ENCODE results near the gene IFIT5.
A peak's percentile ranks its signal among the peaks of the same experiment; 100 is the strongest.

Gene IFIT5

GRCh38 chr10:89414879-89415821 lies 782 bp downstream of the IFIT5 start:
- peak overlapping the region; percentile 87 for H3K9ac ChIP-seq (ENCODE audit: low read depth, low read length)
- peaks cover 16% of the 10 kb centered on the region for H3K4me1 ChIP-seq (ENCODE audit: insufficient read depth, low read length)
- H3K27ac ChIP-seq (ENCODE audit: low read depth, low read length): peak overlapping the region; percentile 22; the same call in 1 of the 2 replicates
- no peaks in the 10 kb centered on the region for H3K9me3 ChIP-seq (ENCODE audit: insufficient read depth, low read depth, low read length)
- H3K27me3 ChIP-seq (ENCODE audit: insufficient read depth, low read length): peaks cover 32% of the 10 kb centered on the region
- peak overlapping the region; percentile 97 for H3K4me3 ChIP-seq (ENCODE audit: low read length)
- peaks cover 10% of the 10 kb centered on the region for H3K36me3 ChIP-seq (ENCODE audit: insufficient read depth, low read length)
- 8% methylated on average over 65 of the region's 66 CpGs for WGBS

GRCh38 chr10:89416465-89416864 lies 2.1 kb downstream of the IFIT5 start:
- no peak overlapping the region for H3K9ac ChIP-seq (ENCODE audit: low read depth, low read length)
- H3K4me3 ChIP-seq (ENCODE audit: low read length): no peak overlapping the region
- no peaks in the 10 kb centered on the region for H3K9me3 ChIP-seq (ENCODE audit: insufficient read depth, low read depth, low read length)
- peaks cover 16% of the 10 kb centered on the region for H3K4me1 ChIP-seq (ENCODE audit: insufficient read depth, low read length)
- no peak overlapping the region for H3K27ac ChIP-seq (ENCODE audit: low read depth, low read length)
- peaks cover 10% of the 10 kb centered on the region for H3K36me3 ChIP-seq (ENCODE audit: insufficient read depth, low read length)
- WGBS: 93% methylated on average over 1 of the region's 1 CpG
- peaks cover 32% of the 10 kb centered on the region for H3K27me3 ChIP-seq (ENCODE audit: insufficient read depth, low read length)

- Histone ChIP-seq H3K9me3 (ENCODE audit: insufficient read depth, low read depth, low read length) (no peaks in the 10 kb centered on the region), H3K36me3 (ENCODE audit: insufficient read depth, low read length) (peaks cover 10% of the 10 kb centered on the region), H3K27me3 (ENCODE audit: insufficient read depth, low read length) (peaks cover 20% of the 10 kb centered on the region), H3K27ac (ENCODE audit: low read depth, low read length) (no peak overlapping the region), H3K9ac (ENCODE audit: low read depth, low read length) (no peak overlapping the region), H3K4me3 (ENCODE audit: low read length) (no peak overlapping the region), H3K4me1 (ENCODE audit: insufficient read depth, low read length) (peaks cover 16% of the 10 kb centered on the region)
- WGBS: 11% methylated on average over 1 of the region's 3 CpGs
These were observed 5.2 kb downstream of the IFIT5 start for GRCh38 chr10:89419548-89419947.

GRCh38 chr10:89421018-89421476 lies 6.7 kb downstream of the IFIT5 start:
- H3K27ac ChIP-seq (ENCODE audit: low read depth, low read length): no peak overlapping the region

GRCh38 chr10:89425000-89425399 lies 10.6 kb downstream of the IFIT5 start:
- no peak overlapping the region for H3K27ac ChIP-seq (ENCODE audit: low read depth, low read length)
- peaks cover 10% of the 10 kb centered on the region for H3K4me1 ChIP-seq (ENCODE audit: insufficient read depth, low read length)
- H3K9me3 ChIP-seq (ENCODE audit: insufficient read depth, low read depth, low read length): no peaks in the 10 kb centered on the region
- H3K4me3 ChIP-seq (ENCODE audit: low read length): no peak overlapping the region
- H3K27me3 ChIP-seq (ENCODE audit: insufficient read depth, low read length): no peaks in the 10 kb centered on the region
- WGBS: 94% methylated on average over 4 of the region's 5 CpGs
- no peak overlapping the region for H3K9ac ChIP-seq (ENCODE audit: low read depth, low read length)
- no peaks in the 10 kb centered on the region for H3K36me3 ChIP-seq (ENCODE audit: insufficient read depth, low read length)

More at GRCh38 chr10:89421018-89421476, 6.7 kb downstream of the IFIT5 start:
- Histone ChIP-seq H3K4me3 (ENCODE audit: low read length) (no peak overlapping the region), H3K4me1 (ENCODE audit: insufficient read depth, low read length) (peaks cover 16% of the 10 kb centered on the region), H3K9me3 (ENCODE audit: insufficient read depth, low read depth, low read length) (no peaks in the 10 kb centered on the region), H3K36me3 (ENCODE audit: insufficient read depth, low read length) (peaks cover 10% of the 10 kb centered on the region), H3K9ac (ENCODE audit: low read depth, low read length) (no peak overlapping the region), H3K27me3 (ENCODE audit: insufficient read depth, low read length) (peaks cover 5% of the 10 kb centered on the region)
- WGBS: 96% methylated on average over 2 of the region's 2 CpGs

- Histone ChIP-seq H3K9me3 (ENCODE audit: insufficient read depth, low read depth, low read length) (no peaks in the 10 kb centered on the region), H3K27me3 (ENCODE audit: insufficient read depth, low read length) (no peaks in the 10 kb centered on the region), H3K36me3 (ENCODE audit: insufficient read depth, low read length) (no peaks in the 10 kb centered on the region), H3K4me1 (ENCODE audit: insufficient read depth, low read length) (peaks cover 10% of the 10 kb centered on the region), H3K9ac (ENCODE audit: low read depth, low read length) (no peak overlapping the region), H3K4me3 (ENCODE audit: low read length) (no peak overlapping the region), H3K27ac (ENCODE audit: low read depth, low read length) (no peak overlapping the region)
- 64% methylated on average over 5 of the region's 5 CpGs for WGBS
These were observed 12.0 kb downstream of the IFIT5 start for GRCh38 chr10:89426230-89426868.

- Histone ChIP-seq H3K9ac (ENCODE audit: low read depth, low read length) (no peak overlapping the region), H3K4me3 (ENCODE audit: low read length) (no peak overlapping the region), H3K36me3 (ENCODE audit: insufficient read depth, low read length) (no peaks in the 10 kb centered on the region), H3K27me3 (ENCODE audit: insufficient read depth, low read length) (no peaks in the 10 kb centered on the region), H3K9me3 (ENCODE audit: insufficient read depth, low read depth, low read length) (no peaks in the 10 kb centered on the region), H3K4me1 (ENCODE audit: insufficient read depth, low read length) (peaks cover 10% of the 10 kb centered on the region), H3K27ac (ENCODE audit: low read depth, low read length) (no peak overlapping the region)
- WGBS: 90% methylated on average over 3 of the region's 4 CpGs
These were observed 13.3 kb downstream of the IFIT5 start for GRCh38 chr10:89427629-89428028.

GRCh38 chr10:89428877-89429276 lies 14.5 kb downstream of the IFIT5 start:
- Histone ChIP-seq H3K36me3 (ENCODE audit: insufficient read depth, low read length) (no peaks in the 10 kb centered on the region), H3K4me1 (ENCODE audit: insufficient read depth, low read length) (peaks cover 10% of the 10 kb centered on the region), H3K27me3 (ENCODE audit: insufficient read depth, low read length) (no peaks in the 10 kb centered on the region), H3K4me3 (ENCODE audit: low read length) (no peak overlapping the region), H3K9me3 (ENCODE audit: insufficient read depth, low read depth, low read length) (no peaks in the 10 kb centered on the region), H3K9ac (ENCODE audit: low read depth, low read length) (no peak overlapping the region), H3K27ac (ENCODE audit: low read depth, low read length) (no peak overlapping the region)
- 100% methylated on average over 1 of the region's 1 CpG for WGBS

- 90% methylated on average over 3 of the region's 3 CpGs for WGBS
These were observed 17.6 kb downstream of the IFIT5 start for GRCh38 chr10:89431977-89432376.

GRCh38 chr10:89438525-89438924 lies 24.2 kb downstream of the IFIT5 start:
- WGBS: 94% methylated on average over 4 of the region's 4 CpGs
- H3K4me3 ChIP-seq (ENCODE audit: low read length): no peak overlapping the region
- H3K9me3 ChIP-seq (ENCODE audit: insufficient read depth, low read depth, low read length): no peaks in the 10 kb centered on the region; the same call in 1 of the 2 replicates
- no peak overlapping the region for H3K9ac ChIP-seq (ENCODE audit: low read depth, low read length)
- H3K27ac ChIP-seq (ENCODE audit: low read depth, low read length): no peak overlapping the region
- no peaks in the 10 kb centered on the region for H3K27me3 ChIP-seq (ENCODE audit: insufficient read depth, low read length)
- H3K4me1 ChIP-seq (ENCODE audit: insufficient read depth, low read length): no peaks in the 10 kb centered on the region; the same call in none of the 2 replicates
- H3K36me3 ChIP-seq (ENCODE audit: insufficient read depth, low read length): no peaks in the 10 kb centered on the region

More at GRCh38 chr10:89431977-89432376, 17.6 kb downstream of the IFIT5 start:
- peaks cover 10% of the 10 kb centered on the region for H3K4me1 ChIP-seq (ENCODE audit: insufficient read depth, low read length)
- no peak overlapping the region for H3K27ac ChIP-seq (ENCODE audit: low read depth, low read length)
- no peaks in the 10 kb centered on the region for H3K9me3 ChIP-seq (ENCODE audit: insufficient read depth, low read depth, low read length)
- H3K4me3 ChIP-seq (ENCODE audit: low read length): no peak overlapping the region
- H3K9ac ChIP-seq (ENCODE audit: low read depth, low read length): no peak overlapping the region
- no peaks in the 10 kb centered on the region for H3K27me3 ChIP-seq (ENCODE audit: insufficient read depth, low read length)
- no peaks in the 10 kb centered on the region for H3K36me3 ChIP-seq (ENCODE audit: insufficient read depth, low read length)

Data from HUES64 (cell line).